Endothelial cell of umbilical vein (primary cell): ENCODE results near the gene ZFYVE26. TPM values are rescaled to one million over a fixed set of nuclear protein-coding genes. Genes with fewer than 3 reads are reported as not detected.

Experiments
- BruUV-seq: library from RNA; stranded (reverse); fragments of 400-500 nt; replicated peaks from 2 replicates; lab custom pipeline; 2021; lab: Mats Ljungman, UMichigan
- CTCF ChIA-PET: fragments of 300-600, 350-600 bp; sonication (Branson Sonifier 250); formaldehyde crosslinking; loops from one replicate; lab custom pipeline; 2021; ENCODE audit warnings: antibody characterized with exemption, inconsistent platforms; lab: Charles Lee
- POLR2A ChIA-PET: fragments of 300-600, 350-600 bp; sonication (Branson Sonifier 250); formaldehyde crosslinking; loops from one replicate; lab custom pipeline; 2021; ENCODE audit warnings: antibody characterized with exemption, inconsistent platforms; lab: Charles Lee
- DNase-seq: peaks from one replicate; pipeline ENCODE4 v3.0.0-alpha.2; 2011; ENCODE audit warnings: low read depth, low spot score
- FAIRE-seq: peaks from 2 replicates; lab custom pipeline; 2011; peaks lifted over from hg19 to GRCh38; lab: Jason Lieb, UNC
- H2AFZ ChIP-seq: 2 replicates; pipeline ENCODE4 v1.6.0; 2012; ENCODE audit warnings: low read depth, low read length, control low read depth, inconsistent platforms
- H3K27ac ChIP-seq: 2 replicates; pipeline ENCODE4 v1.5.1; 2011; ENCODE audit warnings: low read depth, mild to moderate bottlenecking, control low read depth, low read length, moderate library complexity; ENCODE audit not compliant: insufficient read depth
- H3K27me3 ChIP-seq, 2 experiments: 2 replicates each; pipeline versions ENCODE4 v1.6.0 to v1.6.1; 2011; ENCODE audit warnings: low read length in 2 of 2, mixed read lengths in 1 of 2; ENCODE audit not compliant: control insufficient read depth in 2 of 2, insufficient read depth in 2 of 2
- H3K36me3 ChIP-seq, 2 experiments: 2 replicates in 1 of 2; 3 replicates in 1 of 2; pipeline ENCODE4 v1.5.1; 2011; ENCODE audit warnings: low read length in 2 of 2, mild to moderate bottlenecking in 1 of 2, moderate library complexity in 1 of 2; ENCODE audit not compliant: control insufficient read depth in 2 of 2, insufficient read depth in 2 of 2; ENCODE audit errors: extremely low read depth in 1 of 2
- H3K4me1 ChIP-seq: 3 replicates; pipeline ENCODE4 v1.5.1; 2011; ENCODE audit warnings: mild to moderate bottlenecking, low read length; ENCODE audit not compliant: control insufficient read depth, insufficient read depth; ENCODE audit errors: extremely low read depth
- H3K4me2 ChIP-seq: 2 replicates; pipeline ENCODE4 v1.6.1; 2011; ENCODE audit warnings: low read length, control low read depth, mixed read lengths; ENCODE audit not compliant: insufficient read depth
- H3K4me3 ChIP-seq, 3 experiments: fragments of 200-600 bp in 1 of 3; sonication (generic), shearing (Covaris generic) in 1 of 3; replicated peaks in 1 of 3; 2 replicates each; pipeline ENCODE4 v1.5.1; 2011 to 2016; ENCODE audit warnings: control low read depth in 3 of 3, low read length in 3 of 3, mild to moderate bottlenecking in 2 of 3, inconsistent platforms in 1 of 3, low read depth in 1 of 3, moderate library complexity in 1 of 3; ENCODE audit not compliant: insufficient read depth in 1 of 3
- H3K79me2 ChIP-seq: 2 replicates; pipeline ENCODE4 v1.6.0; 2012; ENCODE audit warnings: low read length, inconsistent platforms; ENCODE audit not compliant: control insufficient read depth, insufficient read depth
- H3K9ac ChIP-seq: replicated peaks from 2 replicates; pipeline ENCODE3; 2011; ENCODE audit warnings: low read length, control low read depth; ENCODE audit not compliant: insufficient read depth; ENCODE audit errors: extremely low read depth
- H3K9me1 ChIP-seq: replicated peaks from 3 replicates; pipeline ENCODE4 v1.6.0; 2011; ENCODE audit warnings: mild to moderate bottlenecking, low read length; ENCODE audit not compliant: control insufficient read depth, insufficient read depth; ENCODE audit errors: extremely low read depth
- H3K9me3 ChIP-seq: replicated peaks from 2 replicates; pipeline ENCODE4 v1.5.1; 2012; ENCODE audit warnings: low read length, inconsistent platforms; ENCODE audit not compliant: control insufficient read depth, insufficient read depth
- H4K20me1 ChIP-seq: replicated peaks from 2 replicates; pipeline ENCODE3; 2011; ENCODE audit warnings: mild to moderate bottlenecking, low read length; ENCODE audit not compliant: control insufficient read depth, insufficient read depth; ENCODE audit errors: extremely low read depth
- CTCF ChIP-seq, 2 donors: IDR thresholded peaks; 1 replicate in 1 of 2; 2 replicates in 1 of 2; pipeline ENCODE4 v1.5.1; 2011; ENCODE audit warnings: low read length in 2 of 2, mild to moderate bottlenecking in 2 of 2, moderate library complexity in 2 of 2, control low read depth in 1 of 2, inconsistent platforms in 1 of 2, low read depth in 1 of 2; ENCODE audit not compliant: insufficient read depth in 1 of 2; ENCODE audit errors: extremely low read depth in 1 of 2
- EZH2 ChIP-seq: IDR thresholded peaks from 2 replicates; pipeline ENCODE4 v1.6.1; 2012; ENCODE audit warnings: borderline replicate concordance, low read depth, mild to moderate bottlenecking, moderate library complexity, low read length, inconsistent platforms; ENCODE audit not compliant: severe bottlenecking
- FOS ChIP-seq: IDR thresholded peaks from 2 replicates; pipeline ENCODE4 v1.6.1; 2011; ENCODE audit warnings: mild to moderate bottlenecking, low read length, moderate library complexity, borderline replicate concordance; ENCODE audit not compliant: insufficient read depth
- GATA2 ChIP-seq: IDR thresholded peaks from 2 replicates; pipeline ENCODE4 v1.7.0; 2011; ENCODE audit warnings: low read depth, mild to moderate bottlenecking, moderate library complexity, mixed read lengths, low read length; ENCODE audit not compliant: insufficient read length, insufficient read depth
- JUN ChIP-seq: IDR thresholded peaks from 2 replicates; pipeline ENCODE4 v1.6.1; 2011; ENCODE audit warnings: borderline replicate concordance, low read depth; ENCODE audit not compliant: insufficient read length, insufficient read depth
- MYC ChIP-seq: IDR thresholded peaks from one replicate; pipeline ENCODE4 v1.6.1; 2011; ENCODE audit warnings: mild to moderate bottlenecking, low read depth, low read length
- POLR2A ChIP-seq: IDR thresholded peaks from 2 replicates; pipeline ENCODE4 v1.6.1; 2012; ENCODE audit warnings: low read depth, mild to moderate bottlenecking, control low read depth, low read length
- POLR2AphosphoS5 ChIP-seq: IDR thresholded peaks from 2 replicates; pipeline ENCODE4 v1.6.1; 2012; ENCODE audit warnings: low read depth, mild to moderate bottlenecking, control low read depth, low read length, moderate library complexity; ENCODE audit not compliant: insufficient read depth
- dilution Hi-C: fragments of 300-500 bp; cut with MboI; formaldehyde crosslinking; loops from one replicate; pipeline ENCODE4 v1.15.0; 2019; ENCODE audit warnings: low sequenced_read_pairs; ENCODE audit not compliant: extremely low pct_ligation_motif_present
- intact Hi-C: fragments of 100-400 bp; cut with micrococcal nuclease; formaldehyde crosslinking; loops from one replicate; pipeline ENCODE4 v1.10.0; 2022
- polyA plus RNA-seq, 4 experiments: library from polyadenylated mRNA; depleted of rRNA in 3 of 4; stranded (reverse) in 3 of 4; unstranded in 1 of 4; fragments of >200 nt; gene quantifications; 2 replicates each; pipeline versions ENCODE4 v1.2.1 to v1.2.3, GENCODE V29; 2011 to 2012; ENCODE audit warnings: missing spikeins in 1 of 4
- total RNA-seq: library from RNA; stranded (reverse); gene quantifications from 2 replicates; pipeline ENCODE4 v1.2.3, GENCODE V29; 2021
- TF ChIP-seq, protein P1 (sequence below): IDR thresholded peaks from 2 replicates; pipeline ENCODE4 v1.6.1; 2011; ENCODE audit not compliant: insufficient read depth, insufficient read length

ZFYVE26 gene
- total and polyA plus RNA-seq, 2 donors (not counting 3 experiments of a cell fraction or from before 2014, with no cell fraction given), result 15.3 to 26.3 TPM

DNA sequence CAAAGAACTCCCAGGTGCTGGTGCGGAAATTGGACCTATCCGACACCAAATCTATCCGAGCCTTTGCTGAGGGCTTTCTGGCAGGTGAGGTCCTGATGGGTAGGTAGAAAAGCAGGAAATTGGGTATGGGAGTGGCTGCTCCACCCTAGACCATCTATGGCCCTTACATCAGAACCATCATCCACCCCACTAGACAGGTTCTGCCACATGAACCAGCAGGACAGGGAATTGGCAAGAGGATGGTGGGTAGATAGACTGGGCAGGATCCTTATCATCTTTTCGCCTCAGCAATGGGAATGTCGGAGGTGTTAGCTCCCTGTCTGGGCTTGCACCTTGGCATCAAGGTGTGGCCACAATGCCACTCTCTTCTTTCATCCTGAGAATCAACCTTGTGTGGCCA lies 91.2 kb downstream of the ZFYVE26 start:
- Histone ChIP-seq H3K9me3 (no peaks in the 10 kb centered on the region), H3K4me2 (no peak overlapping the region), H2AFZ (no peak overlapping the region), H3K4me1 (no peaks in the 10 kb centered on the region), H3K9ac (no peak overlapping the region), H3K27ac (no peak overlapping the region), H4K20me1 (no peaks in the 10 kb centered on the region), H3K4me3 (no peak overlapping the region), H3K36me3 (no peaks in the 10 kb centered on the region), H3K27me3 (peaks cover 52 to 55% of the 10 kb centered on the region in 2 experiments), H3K9me1 (no peaks in the 10 kb centered on the region), H3K79me2 (no peaks in the 10 kb centered on the region)
- FAIRE-seq (no peak), DNase-seq (no peak)
- intact Hi-C loops (no loop called here), dilution Hi-C loops (no loop called here)
- BruUV-seq, result no TSS peak
- CTCF ChIA-PET, result no interaction called here
- TF ChIP-seq JUN, result no peak
- no peak for TF ChIP-seq GATA2
- POLR2A ChIA-PET, result interaction anchor here (0.5 kb wide), 1 partner anchor 12 kb away, joined by 3 read pairs; no protein-coding TSS in a partner anchor

DNA sequence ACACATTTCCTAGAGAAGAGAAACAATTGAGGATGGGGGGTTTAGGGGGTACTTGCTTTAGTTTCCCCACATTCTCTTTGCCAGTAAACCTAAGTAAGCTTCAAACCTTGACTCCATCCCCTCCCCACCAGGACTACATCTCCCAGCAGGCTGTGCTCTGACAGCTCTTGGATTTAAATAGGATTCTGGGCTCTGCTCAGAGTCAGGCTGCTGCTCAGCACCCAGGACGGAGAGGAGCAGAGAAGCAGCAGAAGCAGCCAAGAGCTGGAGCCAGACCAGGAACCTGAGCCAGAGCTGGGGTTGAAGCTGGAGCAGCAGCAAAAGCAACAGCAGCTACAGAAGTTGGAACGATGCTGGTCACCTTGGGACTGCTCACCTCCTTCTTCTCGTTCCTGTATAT lies 94.1 kb downstream of the ZFYVE26 start:
- H4K20me1 ChIP-seq, result no peaks in the 10 kb centered on the region
- ChIA-PET CTCF (interaction anchor here (0.6 to 2.0 kb wide), 5 partner anchors 8 to 195 kb away, joined by 3 to 9 read pairs (median 5); partner anchors contain the start of gene PIGH), POLR2A (interaction anchor here (1.3 kb wide), 1 partner anchor 27 kb away, joined by 3 read pairs; the partner anchor contains the start of gene RDH11)
- no peak overlapping the region for H2AFZ ChIP-seq
- no peaks in the 10 kb centered on the region for H3K4me1 ChIP-seq
- H3K36me3 ChIP-seq, result no peaks in the 10 kb centered on the region
- no peak for TF ChIP-seq POLR2AphosphoS5
- TF ChIP-seq, protein P1, sequence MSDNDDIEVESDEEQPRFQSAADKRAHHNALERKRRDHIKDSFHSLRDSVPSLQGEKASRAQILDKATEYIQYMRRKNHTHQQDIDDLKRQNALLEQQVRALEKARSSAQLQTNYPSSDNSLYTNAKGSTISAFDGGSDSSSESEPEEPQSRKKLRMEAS, result no peak
- no peak for TF ChIP-seq FOS
- TF ChIP-seq POLR2A, result no peak
- no peak for TF ChIP-seq MYC
- no peak for TF ChIP-seq GATA2
- no peak for TF ChIP-seq CTCF (IDR thresholded peaks at IDR 0.05; ENCODE audit: extremely low read depth in 1 of 2, insufficient read depth in 1 of 2, low read depth in 1 of 2, low read length in 2 of 2)
- TF ChIP-seq JUN, result no peak
- TF ChIP-seq EZH2, result no peak
- H3K4me2 ChIP-seq, result no peak overlapping the region
- no peaks in the 10 kb centered on the region for H3K9me1 ChIP-seq
- no peaks in the 10 kb centered on the region for H3K9me3 ChIP-seq
- H3K4me3 ChIP-seq, result no peak overlapping the region
- H3K27me3 ChIP-seq, result peaks cover 40 to 41% of the 10 kb centered on the region in 2 experiments
- BruUV-seq, result no TSS peak
- FAIRE-seq (no peak), DNase-seq (no peak)
- H3K9ac ChIP-seq, result no peak overlapping the region
- intact Hi-C loops, result no loop called here
- H3K79me2 ChIP-seq, result no peaks in the 10 kb centered on the region
- H3K27ac ChIP-seq, result no peak overlapping the region
- dilution Hi-C loops, result no loop called here
